GM21786 (cell line): ENCODE measurements around the gene ZNF407.
A peak's percentile ranks its signal among the peaks of the same experiment; 100 is the strongest.

ENCODE experiments used
- ATAC-seq: cut with Tn5 transposase; IDR thresholded peaks from one replicate; pipeline ENCODE4 v1.9.1; 2021; ENCODE audit not compliant: unreplicated experiment

The ZNF407 gene

DNA sequence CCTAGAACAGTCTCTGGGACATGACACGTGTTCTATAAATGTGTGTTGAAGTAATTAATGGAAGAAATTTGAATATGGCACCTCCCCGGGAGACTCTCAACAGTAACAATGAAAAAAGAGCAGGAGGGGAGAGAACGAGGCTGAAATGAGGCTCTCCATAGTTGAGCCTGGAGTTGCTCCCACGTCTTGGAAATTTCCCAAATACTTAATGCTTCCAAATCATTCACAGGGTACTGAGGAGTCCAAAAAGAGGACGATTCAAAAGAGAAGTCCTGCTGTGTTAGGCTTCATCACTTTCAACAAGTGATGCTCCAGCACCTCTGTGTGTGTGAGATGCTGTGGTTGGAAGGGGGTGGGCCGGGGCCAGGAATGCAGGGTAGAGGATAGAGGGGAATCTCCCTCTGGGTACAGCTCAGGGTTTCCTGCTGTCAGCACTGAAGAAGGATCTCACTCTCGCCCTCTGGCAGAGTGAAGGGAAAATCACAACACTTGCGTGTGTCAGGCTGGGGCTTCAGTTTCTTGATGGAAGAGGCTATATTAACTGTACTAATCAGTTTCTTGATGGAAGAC is 18.1 kb upstream of the ZNF407 start:
- ATAC-seq = no peak

DNA sequence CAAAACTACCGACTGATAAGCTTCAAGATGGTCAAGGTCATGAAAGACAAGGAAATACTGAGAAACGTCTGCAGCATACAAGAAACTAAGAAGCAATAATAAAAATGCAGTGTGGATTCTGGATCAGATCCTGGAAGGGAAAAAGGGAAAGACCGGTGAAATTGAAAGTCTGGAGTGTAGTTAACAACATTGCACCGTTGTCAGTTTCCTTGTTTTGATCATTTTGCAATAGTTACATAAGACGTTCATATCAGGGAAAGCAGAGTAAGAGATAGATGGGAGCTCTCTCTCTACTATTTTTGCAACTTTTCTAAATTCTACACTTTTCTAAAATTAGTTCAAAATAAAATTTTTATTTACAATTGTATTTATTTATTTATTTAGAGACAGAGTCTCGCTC is 15.0 kb upstream of the ZNF407 start:
- no peak for ATAC-seq

DNA sequence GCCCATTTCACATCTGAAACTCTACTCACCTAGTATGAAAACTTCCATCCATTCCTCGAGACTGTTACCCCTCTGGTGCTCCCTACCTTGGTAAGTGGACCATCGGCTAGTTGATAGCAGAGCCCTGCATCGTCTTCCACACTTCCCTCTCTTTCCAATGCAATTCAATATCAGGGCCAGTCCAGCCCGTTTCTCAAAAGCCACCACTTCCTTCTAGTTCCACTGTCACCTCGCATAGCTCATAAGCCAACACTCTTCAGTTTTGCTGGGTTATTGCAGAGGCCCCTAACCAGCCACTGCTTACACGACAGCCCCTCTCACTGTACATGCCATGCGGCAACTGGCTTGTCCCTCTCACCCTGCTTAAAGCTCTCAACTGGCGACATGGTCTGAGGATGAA is 10.2 kb upstream of the ZNF407 start:
- ATAC-seq = no peak

DNA sequence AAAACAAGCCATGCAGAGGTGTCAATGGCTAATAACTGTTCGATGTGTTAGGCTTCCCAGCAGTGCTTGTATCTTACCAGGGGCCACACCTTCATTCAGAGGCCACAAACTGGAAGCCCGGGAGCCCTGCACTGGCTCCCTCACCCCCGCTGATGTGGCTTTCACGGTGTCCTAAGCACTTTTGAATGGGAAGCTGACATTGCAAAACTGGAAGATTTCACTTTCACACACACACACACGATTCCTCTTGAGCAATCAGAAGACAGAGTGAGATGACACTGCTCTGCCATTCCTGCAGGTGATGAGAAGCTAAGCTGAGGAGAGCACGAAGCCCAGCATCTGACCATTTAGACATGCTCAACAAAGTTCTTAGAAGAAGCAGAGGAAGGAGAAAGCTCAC is 8.6 kb upstream of the ZNF407 start:
- no peak for ATAC-seq

DNA sequence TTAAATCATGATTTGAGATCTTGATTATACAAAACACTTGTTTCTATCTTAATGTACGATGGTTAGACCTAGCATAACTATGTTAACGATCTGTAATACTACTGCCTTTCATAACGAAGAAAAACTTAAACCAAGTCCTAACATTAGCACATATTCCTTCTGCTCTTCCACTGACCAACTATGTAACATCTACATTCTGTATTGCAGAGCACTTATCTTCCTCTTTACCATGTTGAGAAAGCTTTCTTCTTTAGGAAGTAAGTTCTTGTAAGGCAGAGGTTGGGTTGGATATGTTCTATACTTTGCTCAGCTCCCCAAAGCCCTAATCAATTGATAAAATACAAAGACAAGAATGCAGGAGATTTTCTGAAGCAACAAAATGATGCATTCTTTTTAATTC is 7.9 kb upstream of the ZNF407 start:
- no peak for ATAC-seq

DNA sequence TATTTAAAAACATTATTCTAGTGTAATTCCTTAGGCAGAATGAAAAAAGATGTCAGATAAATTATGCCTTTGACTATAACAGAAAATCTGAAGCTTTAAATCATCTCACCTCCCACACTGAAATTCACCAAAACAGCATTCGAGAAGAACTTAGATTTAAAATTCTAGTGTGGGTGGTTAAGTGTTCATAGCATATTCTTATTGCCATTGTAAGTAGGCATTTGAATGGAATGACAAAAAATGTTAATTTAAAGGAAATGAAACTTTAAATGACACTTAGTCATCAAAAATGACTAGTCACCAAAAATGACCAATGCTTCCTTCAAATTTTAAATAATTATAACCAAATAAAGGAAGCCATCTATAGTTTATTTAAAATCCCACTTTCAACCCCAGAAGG is 7.0 kb upstream of the ZNF407 start:
- no peak for ATAC-seq

DNA sequence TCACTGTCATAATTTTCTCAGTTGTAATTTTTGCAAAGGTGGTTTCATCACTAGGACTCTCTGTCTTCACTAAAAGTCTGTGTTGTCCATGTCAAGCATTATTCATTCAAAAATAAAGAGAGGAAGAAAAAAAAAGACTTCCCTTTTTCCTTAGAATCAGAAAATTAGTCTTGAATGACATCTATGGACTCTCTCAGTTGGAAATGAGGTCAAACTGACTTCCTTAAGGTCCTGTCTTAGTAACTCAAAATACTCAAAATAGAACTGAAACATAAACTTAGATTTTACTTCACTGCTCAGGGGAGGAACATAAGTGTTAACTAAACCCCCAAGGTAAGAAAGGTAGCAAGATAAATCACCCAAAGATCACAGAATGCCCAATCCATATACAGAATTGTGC is 2.2 kb upstream of the ZNF407 start:
- ATAC-seq = no peak

DNA sequence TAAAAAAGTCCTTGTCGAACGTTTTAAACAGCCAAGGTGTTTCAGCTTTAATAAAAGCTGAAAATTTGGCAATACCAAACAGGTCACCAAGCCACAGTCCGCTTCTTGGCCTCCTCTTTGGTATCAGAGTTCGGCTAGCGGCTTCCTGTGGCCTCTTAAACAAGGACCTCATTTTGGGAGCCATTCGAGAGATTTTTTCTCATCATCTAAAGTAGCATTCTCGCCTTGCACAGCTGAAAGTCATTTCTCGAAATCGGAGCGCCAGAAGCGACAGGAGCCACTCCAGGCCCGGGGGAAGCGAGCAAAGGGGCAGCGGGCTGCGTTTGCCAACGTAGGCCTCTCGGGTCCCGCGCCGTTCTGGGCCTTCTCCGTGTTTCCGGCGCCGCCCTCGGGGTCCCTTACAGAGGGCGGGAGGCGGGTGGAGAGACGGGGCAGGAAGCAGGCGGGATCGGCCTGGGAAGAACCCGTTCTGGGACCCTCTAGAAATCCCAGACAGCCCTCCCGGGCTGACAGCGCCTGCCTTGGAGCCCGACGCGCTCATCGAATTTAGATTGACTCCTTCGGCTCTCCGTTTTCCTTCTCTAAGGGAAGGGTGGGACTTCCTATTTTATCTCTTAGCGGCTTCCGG is 522 bp upstream of the ZNF407 start:
- peak; percentile 39 for ATAC-seq

DNA sequence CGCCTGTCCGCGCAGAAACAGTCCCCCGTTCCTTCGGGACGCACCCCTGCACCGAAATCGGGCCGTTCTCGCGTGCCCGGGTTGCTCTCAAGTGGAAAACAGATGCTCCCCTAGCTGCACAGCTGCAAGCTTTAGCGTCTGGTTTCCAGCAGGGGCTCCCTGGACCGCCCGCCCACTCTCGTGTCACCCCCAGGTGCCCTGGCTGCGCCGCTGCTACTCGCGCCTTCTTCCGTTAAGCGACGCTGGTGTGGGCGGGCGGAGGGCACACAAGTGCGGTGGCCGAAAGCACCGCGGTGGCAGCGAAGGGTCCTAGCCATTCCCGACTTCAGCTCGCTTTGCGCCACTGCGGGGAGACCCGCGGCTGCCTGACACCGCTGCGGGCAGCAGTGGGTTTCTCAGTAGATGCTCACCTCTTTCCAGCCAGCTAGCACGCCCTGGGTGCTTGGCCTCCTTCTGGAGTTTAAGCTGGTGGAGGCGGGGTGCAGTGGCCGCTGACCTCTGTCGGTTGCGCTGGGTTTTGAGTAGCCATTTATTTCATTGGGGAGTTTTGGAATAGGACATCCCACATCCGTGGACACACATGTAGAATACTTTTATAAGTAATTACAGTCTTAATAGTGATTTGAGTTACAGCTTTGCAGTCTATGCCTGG is 806 bp downstream of the ZNF407 start:
- ATAC-seq = peak; percentile 55

DNA sequence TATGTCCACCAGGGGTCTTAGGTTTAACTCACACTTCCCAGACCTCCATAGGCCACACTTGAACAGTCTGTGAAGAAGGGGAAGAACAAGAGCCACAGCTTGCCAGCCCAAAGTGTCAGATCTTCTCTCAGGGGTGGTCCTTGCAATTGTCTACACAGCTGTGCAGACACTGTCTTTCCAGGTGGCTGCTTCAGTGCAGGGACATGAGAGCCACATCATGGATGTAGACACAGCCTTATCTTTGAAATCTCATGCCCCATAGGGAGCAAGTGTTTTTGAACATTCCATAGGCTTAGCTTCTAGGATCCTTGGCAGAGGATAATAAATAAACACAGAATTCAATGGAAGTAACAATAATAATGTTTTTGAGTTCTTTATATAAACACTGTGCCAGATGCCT is 6.7 kb downstream of the ZNF407 start:
- no peak for ATAC-seq

DNA sequence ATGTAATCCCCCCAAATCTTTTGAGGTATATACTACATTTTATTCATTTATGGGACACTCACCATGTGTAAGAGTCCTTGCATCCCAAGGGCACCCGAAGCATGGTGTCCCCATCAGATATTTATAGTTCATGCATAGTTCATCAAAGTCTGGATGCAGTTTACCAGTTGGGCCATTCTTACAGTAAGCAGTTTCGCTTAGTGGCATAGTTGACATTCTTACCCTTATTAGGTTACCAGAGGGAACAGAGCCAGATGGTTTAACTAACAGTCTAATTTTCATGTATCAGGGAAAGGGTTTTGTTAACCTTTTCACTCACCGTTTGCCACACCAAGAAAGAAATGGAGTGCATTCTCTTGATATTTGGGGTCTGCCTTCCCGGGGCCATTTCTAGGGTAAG is 7.1 kb downstream of the ZNF407 start:
- no peak for ATAC-seq

DNA sequence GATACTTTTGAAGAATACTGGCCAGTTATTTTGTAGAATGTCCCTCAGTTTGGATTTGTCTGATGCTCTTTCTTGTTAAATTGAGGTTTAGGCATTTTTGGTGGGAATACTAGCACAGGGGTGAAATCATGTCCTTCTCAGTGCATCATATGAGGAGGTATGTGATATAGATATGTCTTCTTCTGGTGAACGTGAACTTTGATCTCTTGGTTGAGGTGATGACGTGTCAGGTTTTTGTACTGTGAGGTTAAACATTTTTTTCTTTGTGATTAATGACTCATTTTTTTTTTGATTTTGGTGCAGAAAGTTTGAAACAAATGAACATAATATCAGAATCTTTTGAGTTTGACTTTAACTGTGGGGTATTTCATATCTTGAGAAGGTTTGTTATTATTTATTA is 11.0 kb downstream of the ZNF407 start:
- no peak for ATAC-seq

DNA sequence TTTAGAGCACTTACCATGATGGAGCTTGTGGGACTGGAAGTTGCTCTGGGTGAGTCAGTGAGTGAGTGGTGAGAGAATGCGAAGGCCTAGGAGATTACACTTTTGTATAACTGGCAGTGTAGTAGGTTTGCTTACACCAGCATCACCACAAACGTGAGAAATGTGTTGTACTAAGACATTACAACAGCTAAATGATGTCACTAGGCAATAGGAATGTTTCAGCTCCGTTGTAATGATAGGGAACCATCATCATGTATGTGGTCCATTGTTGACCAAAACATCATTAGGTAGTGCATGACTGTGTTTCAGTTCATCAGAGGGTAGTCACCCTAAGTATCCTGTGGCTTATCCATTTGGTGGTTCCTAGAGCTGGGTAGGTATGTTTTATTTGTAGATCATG is 11.9 kb downstream of the ZNF407 start:
- ATAC-seq = no peak

DNA sequence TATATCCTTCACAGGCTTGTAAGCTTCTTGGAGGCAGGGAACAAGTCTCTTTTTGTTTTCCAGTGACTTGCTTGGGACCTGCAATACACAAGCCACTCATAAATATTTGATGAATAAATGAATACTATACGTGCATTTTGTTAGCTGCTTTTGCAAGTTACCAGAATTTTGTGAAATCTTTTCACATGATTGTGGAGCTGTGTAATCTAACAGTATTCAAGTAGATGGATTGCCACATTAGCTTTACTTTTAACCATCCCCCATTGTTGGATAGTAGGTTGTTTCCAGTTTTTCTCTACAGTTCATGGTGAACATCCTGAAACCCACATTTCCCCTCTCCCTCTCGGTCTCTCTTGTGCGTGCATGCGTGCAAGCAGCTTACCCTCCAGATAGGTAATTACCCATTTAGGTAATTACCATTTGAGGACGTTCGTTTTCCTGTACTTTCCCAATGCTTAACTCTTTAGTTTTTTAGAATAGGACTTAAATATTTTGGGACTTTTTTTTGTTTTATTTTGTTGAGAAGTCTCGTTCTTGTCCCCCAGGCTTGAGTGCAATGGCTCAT is 12.5 kb downstream of the ZNF407 start:
- no peak for ATAC-seq

DNA sequence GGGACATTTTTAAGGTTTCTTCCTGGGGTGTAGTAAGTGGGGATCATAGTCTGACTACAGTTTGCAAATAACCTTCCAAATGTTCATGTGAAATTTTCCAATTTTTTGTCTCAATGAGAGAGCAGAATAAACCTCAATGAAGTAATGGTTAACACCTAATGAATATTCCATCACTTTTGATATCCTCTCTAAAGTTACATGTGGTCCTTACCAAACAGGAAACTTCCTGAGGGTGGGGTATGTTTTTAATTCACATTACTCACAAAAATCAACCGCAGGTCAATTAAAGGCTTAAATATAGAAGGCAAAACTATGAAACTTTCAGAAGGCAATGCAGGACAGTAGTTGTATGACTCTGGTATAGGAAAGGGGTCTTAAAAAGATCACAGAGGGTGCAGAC is 13.2 kb downstream of the ZNF407 start:
- no peak for ATAC-seq

DNA sequence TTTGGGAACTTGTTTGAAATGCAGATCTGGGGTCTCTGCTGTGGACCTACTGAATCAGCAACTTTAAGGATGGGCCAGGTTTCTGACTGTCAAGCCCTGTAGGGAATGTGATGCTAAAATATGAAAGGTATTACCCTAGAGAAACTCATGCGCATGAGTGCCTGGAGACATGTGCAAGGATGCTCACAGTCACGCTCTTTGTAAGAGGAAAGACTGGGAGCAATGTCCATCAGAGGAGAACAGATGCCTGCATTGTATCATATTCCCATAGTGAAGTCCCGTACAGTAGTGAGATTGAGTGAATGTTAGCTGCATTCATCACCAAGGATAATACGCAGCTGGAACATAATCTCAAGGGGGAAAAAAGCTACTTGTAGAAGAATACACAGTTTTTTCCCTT is 14.1 kb downstream of the ZNF407 start:
- no peak for ATAC-seq

DNA sequence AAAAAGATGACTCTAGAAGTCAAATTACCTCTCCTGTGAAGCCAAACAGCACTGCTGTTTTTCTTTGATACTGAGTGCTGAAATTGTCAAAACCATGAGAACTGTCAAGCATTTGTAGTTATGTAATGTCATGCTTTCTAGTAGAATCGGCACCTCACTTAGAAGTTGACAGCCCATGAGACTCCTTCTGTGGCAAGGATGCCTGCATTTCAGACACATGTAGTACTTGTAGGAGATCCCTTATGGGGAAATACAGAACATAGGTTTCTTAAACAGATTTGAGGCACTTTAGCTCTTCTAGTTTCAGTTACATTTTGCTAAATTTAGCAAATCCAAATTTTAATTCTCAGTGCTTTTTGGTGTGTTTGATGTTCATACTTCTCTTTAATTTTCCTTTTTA is 15.7 kb downstream of the ZNF407 start:
- no peak for ATAC-seq

DNA sequence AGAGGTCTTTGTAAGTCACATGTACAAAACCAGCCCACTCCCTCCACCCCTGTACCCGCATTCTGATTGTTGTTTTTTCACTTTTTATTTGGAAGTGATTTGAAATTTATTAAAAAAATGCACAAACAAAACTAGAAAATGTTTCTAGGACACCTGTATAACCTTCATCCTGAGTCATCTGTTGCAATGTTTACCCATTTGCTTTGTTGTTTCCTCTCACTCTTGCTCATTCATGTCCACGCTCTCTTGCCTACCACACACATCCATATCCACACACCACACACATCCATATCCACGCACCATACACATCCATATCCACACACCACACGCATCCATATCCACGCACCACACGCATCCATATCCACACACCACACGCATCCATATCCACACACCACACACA is 18.8 kb downstream of the ZNF407 start:
- no peak for ATAC-seq

DNA sequence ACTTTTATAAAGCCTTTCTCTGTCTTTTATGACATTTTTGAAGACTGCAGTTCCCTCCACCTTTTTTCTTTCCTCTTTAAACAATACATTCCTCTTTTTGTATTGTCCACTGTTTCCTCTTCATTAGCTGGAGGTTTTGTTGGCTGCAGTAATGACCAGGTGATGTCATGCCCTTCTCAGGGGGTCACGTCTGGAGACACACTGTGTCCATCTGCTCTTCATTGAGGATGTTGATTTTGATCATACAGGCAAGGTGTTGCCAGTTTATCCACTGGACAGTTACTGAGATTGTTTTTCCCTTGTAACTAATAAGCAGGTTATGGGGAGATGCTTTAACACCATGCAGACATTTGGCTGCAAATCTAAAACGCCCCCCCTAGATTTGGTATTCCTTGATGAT is 19.8 kb downstream of the ZNF407 start:
- ATAC-seq = no peak

DNA sequence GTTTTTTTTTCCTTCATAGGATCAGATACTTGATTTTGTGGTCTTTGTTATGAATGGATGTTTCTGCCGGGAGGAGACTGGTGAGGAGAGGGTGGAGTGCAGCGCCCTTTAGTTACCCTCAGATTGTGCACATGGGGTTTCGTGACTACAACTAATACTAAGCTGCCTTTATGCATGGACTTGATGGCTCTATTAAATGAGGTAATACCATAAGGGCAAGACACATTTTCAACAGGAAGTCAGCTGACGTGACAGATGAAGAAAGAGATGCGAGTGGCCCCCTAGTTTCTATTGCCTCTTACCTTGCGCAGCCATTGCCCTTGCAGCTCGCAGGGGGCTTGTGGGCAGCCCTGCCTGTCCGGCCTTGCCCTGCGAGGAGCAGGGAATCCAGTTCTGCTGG is 24.4 kb downstream of the ZNF407 start:
- ATAC-seq = no peak

DNA sequence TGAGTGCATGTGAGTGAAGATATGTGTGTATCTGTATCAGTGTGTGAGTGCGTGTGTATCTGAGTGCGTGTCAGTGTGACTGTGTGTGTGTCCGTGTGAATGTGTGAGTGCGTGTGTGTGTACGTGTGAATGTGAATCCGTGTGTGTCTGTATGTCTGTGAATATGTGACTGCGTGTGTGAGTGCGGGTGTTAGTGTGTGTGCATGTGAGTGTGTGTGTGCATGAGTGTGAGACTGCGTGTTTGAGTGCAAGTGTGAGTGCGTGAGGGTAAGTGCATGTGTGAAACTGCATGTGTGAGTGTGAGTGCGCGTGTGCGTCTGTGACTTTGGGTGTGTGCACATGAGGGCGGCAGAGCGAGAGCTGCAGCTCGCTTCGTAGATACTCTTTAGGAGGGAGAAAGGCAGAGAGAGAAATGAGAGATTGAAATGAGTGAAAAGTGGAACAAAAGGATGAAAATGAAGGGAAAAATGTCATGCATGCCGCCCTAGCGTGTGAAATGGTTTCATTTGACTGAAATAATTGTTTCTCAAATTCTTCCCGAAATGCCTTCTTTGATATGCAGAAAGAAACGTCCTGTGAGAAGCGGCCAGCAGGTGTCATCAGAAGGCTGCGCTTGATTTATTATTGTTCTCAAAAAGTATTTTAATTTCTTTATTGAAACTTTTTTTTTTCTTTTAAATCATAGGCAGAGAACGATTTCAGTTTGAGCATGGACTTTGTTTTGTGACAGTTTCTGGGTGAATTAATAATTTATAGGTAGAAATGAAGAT is 25.6 kb downstream of the ZNF407 start:
- ATAC-seq = no peak

DNA sequence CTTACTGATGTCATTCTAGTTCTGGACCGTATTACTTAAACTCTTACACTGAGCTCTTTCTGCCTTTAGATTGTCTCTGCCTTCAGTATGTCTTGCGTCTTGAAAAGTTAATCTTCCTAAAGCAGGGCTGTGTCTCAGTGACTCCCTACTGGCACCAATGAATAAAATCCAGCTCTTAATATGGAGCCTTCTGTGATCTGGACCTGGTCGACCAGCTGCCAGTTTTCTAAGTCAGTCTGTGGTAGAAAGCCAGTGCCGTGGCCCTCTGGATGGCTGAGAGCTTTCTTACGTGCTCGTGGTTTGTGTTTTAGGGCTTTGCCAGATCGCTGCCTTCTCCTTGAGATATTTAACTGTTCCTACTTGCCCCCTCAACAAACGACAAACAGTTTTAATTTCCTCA is 26.8 kb downstream of the ZNF407 start:
- ATAC-seq = no peak
